Measurements from ENCODE around the gene TGFB1I1. TPM values are rescaled to one million over a fixed set of nuclear protein-coding genes. Genes with fewer than 3 reads are reported as not detected.

TGFB1I1 gene
- 3.4 and 19.3 TPM in 2 replicates for total RNA-seq

GRCh38 chr16:31471875-31472708 is at the start of gene TGFB1I1:
Gene TGFB1I1 (plus strand): TSS chr16:31472152. CDS start chr16:31472189, 37 bp downstream.

GRCh38 chr16:31428279-31428597 is 43.7 kb upstream of the TGFB1I1 start, which contains the start of gene COX6A2:
Gene COX6A2 (minus strand): TSS chr16:31428360. CDS start chr16:31428325, 35 bp downstream.

GRCh38 chr16:31458844-31459686 is 12.9 kb upstream of the TGFB1I1 start, which contains the start of gene ARMC5:
Gene ARMC5 (plus strand): TSS chr16:31459501. CDS start chr16:31459525, 24 bp downstream.

GRCh38 chr16:31483081-31483480 is 11.1 kb downstream of the TGFB1I1 start, which contains the start of gene SLC5A2:
Gene SLC5A2 (plus strand): TSS chr16:31483123. CDS start chr16:31483137, 14 bp downstream.

GRCh38 chr16:31507929-31508705 is 36.2 kb downstream of the TGFB1I1 start, which contains the start of gene RUSF1:
Gene RUSF1 (minus strand): TSS chr16:31508391. CDS start chr16:31508373, 18 bp downstream.

Other genes starting within 250 kb of the TGFB1I1 start
- under 0.01 TPM in 1 of 2 replicates, not detected in the other for gene ITGAM, start 212.2 kb upstream of the TGFB1I1 start, total RNA-seq
- not detected in 2 replicates for gene ITGAX, start 117.0 kb upstream of the TGFB1I1 start, total RNA-seq
- gene ITGAD, start 78.8 kb upstream of the TGFB1I1 start, total RNA-seq = not detected in 2 replicates
- not detected in 2 replicates for gene COX6A2, start 43.8 kb upstream of the TGFB1I1 start, total RNA-seq
- 0.24 TPM in 1 of 2 replicates, not detected in the other for gene ZNF843, start 29.4 kb upstream of the TGFB1I1 start, total RNA-seq
- 8.0 and 8.3 TPM in 2 replicates for gene ARMC5, start 12.7 kb upstream of the TGFB1I1 start, total RNA-seq
- 0.24 and 0.64 TPM in 2 replicates for gene SLC5A2, start 11.0 kb downstream of the TGFB1I1 start, total RNA-seq
- gene RUSF1, start 36.2 kb downstream of the TGFB1I1 start, total RNA-seq = 32.5 and 34.7 TPM in 2 replicates
- not detected in 2 replicates for gene AHSP, start 55.7 kb downstream of the TGFB1I1 start, total RNA-seq